ENCODE results near the gene PRAME.

- TF ChIP-seq CTCF (IDR thresholded peaks at IDR 0.05) (no peak), EZH2phosphoT487 (IDR thresholded peaks at IDR 0.05) (no peak), EZH2 (IDR thresholded peaks at IDR 0.05) (no peak)
These were observed 41.6 kb upstream of the PRAME start for GRCh38 chr22:22600531-22601261.

Data from neural progenitor cell (in vitro differentiated cells).